T-helper 2 cell treated with Interferon-gamma antibody and Interleukin-4, amounts not matched to agents 100 ng/mL and 5 ng/mL, for 36 hours (primary cell): ENCODE data around the gene SPCS1. TPM values are rescaled to one million over a fixed set of nuclear protein-coding genes. Genes with fewer than 3 reads are reported as not detected.
"Not testable (repeated sequence)": the region's sequence is repeated elsewhere in the genome, so short reads cannot be mapped to it uniquely, and the experiment has no call there.

ENCODE experiments used
- intact Hi-C: fragments of 100-400 bp; cut with micrococcal nuclease; formaldehyde crosslinking; loops from one replicate; pipeline ENCODE4 v1.15.1; 2023
- total RNA-seq: library from RNA; stranded (reverse); gene quantifications from 2 replicates; pipeline ENCODE4 v1.2.3, GENCODE V29; 2022

SPCS1 gene
- total RNA-seq, 1 donor from 2014 or later: 94.0 TPM

- intact Hi-C loops: no loop called here
These were observed 18.6 kb downstream of the SPCS1 start for GRCh38 chr3:52724511-52724910.

GRCh38 chr3:52728753-52729152, 22.8 kb downstream of the SPCS1 start:
- intact Hi-C loops: not testable (repeated sequence)

GRCh38 chr3:52730681-52731080, 24.8 kb downstream of the SPCS1 start:
- intact Hi-C loops: no loop called here

- intact Hi-C loops: no loop called here
These were observed 25.7 kb downstream of the SPCS1 start for GRCh38 chr3:52731590-52731989.

- intact Hi-C loops: no loop called here
These were observed 27.5 kb downstream of the SPCS1 start for GRCh38 chr3:52733256-52733891.

GRCh38 chr3:52739730-52740129, 33.8 kb downstream of the SPCS1 start:
- intact Hi-C loops: no loop called here

GRCh38 chr3:52742418-52743041, 36.6 kb downstream of the SPCS1 start:
- intact Hi-C loops: loop anchor here (1.0 kb wide), 1 partner anchor 330 kb away; no protein-coding TSS in a partner anchor

GRCh38 chr3:52743152-52743551, 37.2 kb downstream of the SPCS1 start:
- intact Hi-C loops: no loop called here

- intact Hi-C loops: no loop called here
These were observed 37.8 kb downstream of the SPCS1 start for GRCh38 chr3:52743721-52744120.

- intact Hi-C loops: no loop called here
These were observed 46.2 kb downstream of the SPCS1 start for GRCh38 chr3:52752045-52752660.

- intact Hi-C loops: no loop called here
These were observed 48.5 kb downstream of the SPCS1 start for GRCh38 chr3:52754373-52754772.

GRCh38 chr3:52756141-52756540, 50.2 kb downstream of the SPCS1 start:
- intact Hi-C loops: no loop called here

Other genes starting within 250 kb of the SPCS1 start
- gene STAB1, start 210.8 kb upstream of the SPCS1 start, total RNA-seq: 0.05 and 0.09 TPM in 2 replicates
- 43.1 and 44.7 TPM in 2 replicates for gene NT5DC2, start 172.2 kb upstream of the SPCS1 start, total RNA-seq
- 9.1 and 12.7 TPM in 2 replicates for gene UQCC5, start 169.5 kb upstream of the SPCS1 start, total RNA-seq
- 79.8 and 85.6 TPM in 2 replicates for gene PBRM1, start 20.2 kb upstream of the SPCS1 start, total RNA-seq
- 118 and 121 TPM in 2 replicates for gene GNL3, start 20.1 kb upstream of the SPCS1 start, total RNA-seq
- 36.9 and 40.2 TPM in 2 replicates for gene GLT8D1, start 315 bp upstream of the SPCS1 start, total RNA-seq
- gene NEK4, start 64.8 kb downstream of the SPCS1 start, total RNA-seq: 27.9 and 29.9 TPM in 2 replicates
- gene ITIH1, start 71.5 kb downstream of the SPCS1 start, total RNA-seq: not detected in 2 replicates
- not detected in 2 replicates for gene ITIH3, start 88.7 kb downstream of the SPCS1 start, total RNA-seq
- 9.6 and 9.7 TPM in 2 replicates for gene ITIH4, start 124.6 kb downstream of the SPCS1 start, total RNA-seq
- 1.4 TPM in 2 replicates for gene MUSTN1, start 128.9 kb downstream of the SPCS1 start, total RNA-seq
- 14.0 and 17.5 TPM in 2 replicates for gene STIMATE, start 191.4 kb downstream of the SPCS1 start, total RNA-seq